ENCODE measurements around the gene PON3. TPM values are rescaled to one million over a fixed set of nuclear protein-coding genes. Genes with fewer than 3 reads are reported as not detected.

Gene PON3
- total RNA-seq, 1 experiment from 2014 or later, result not detected

DNA sequence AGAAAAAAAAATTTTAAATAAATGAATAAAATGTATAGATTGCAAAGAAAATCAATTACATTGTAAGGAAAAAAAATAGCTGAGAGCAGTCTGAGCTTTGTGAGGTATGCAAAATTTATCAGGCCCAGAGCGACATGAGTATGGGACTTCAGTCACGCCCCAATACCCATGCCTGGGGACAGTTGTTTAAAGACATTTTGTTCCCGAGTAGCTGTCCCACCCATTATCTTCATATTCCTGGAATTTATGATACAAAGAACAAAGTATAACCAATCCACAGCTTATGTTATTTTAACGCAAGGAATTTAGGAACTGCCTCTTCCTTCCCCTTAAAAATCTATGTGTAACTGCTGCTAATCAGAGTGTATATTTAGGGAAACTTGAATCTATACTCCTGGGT is 40.2 kb upstream of the PON3 start:
- Mint-ChIP-seq H3K27ac (no peak overlapping the region), H3K4me3 (no peak overlapping the region), H3K9me3 (no peaks in the 10 kb centered on the region), H3K27me3 (ENCODE audit: low read depth) (peaks cover 1% of the 10 kb centered on the region; the same call in 1 of the 2 replicates), H3K36me3 (ENCODE audit: insufficient read depth in 1 of 3, low read depth in 3 of 3) (peaks cover 0 to 5% (median 4%) of the 10 kb centered on the region in 3 experiments; a peak in 4 of 7 replicates), H3K4me1 (peaks cover 2 to 10% of the 10 kb centered on the region in 2 experiments; a peak in 3 of 4 replicates)
- Histone ChIP-seq H3K9me3 (ENCODE audit: control insufficient read depth, low read depth, low read length) (no peaks in the 10 kb centered on the region), H2AK5ac (ENCODE audit: insufficient read length, low read length) (no peak overlapping the region), H2BK120ac (ENCODE audit: low read depth, low read length, poor library complexity, severe bottlenecking) (no peak overlapping the region), H2BK12ac (ENCODE audit: insufficient read length, low read depth, low read length) (no peak overlapping the region), H3K27ac (ENCODE audit: insufficient read length, low read depth, low read length) (no peak overlapping the region), H3K27me3 (ENCODE audit: insufficient read depth, low read length) (no peaks in the 10 kb centered on the region), H3K9ac (ENCODE audit: extremely low read depth, insufficient read length, low read length) (no peak overlapping the region), H3T11ph (ENCODE audit: low read length) (no peak overlapping the region), H3K14ac (ENCODE audit: insufficient read depth, low read length) (no peak overlapping the region), H3K23ac (ENCODE audit: insufficient read length, low read depth, low read length) (no peak overlapping the region), H4K20me1 (ENCODE audit: control insufficient read depth, insufficient read depth, insufficient read length) (no peaks in the 10 kb centered on the region), H3K79me2 (ENCODE audit: insufficient read depth, low read length) (no peaks in the 10 kb centered on the region), H3K23me2 (ENCODE audit: insufficient read length, low read depth, low read length, poor library complexity, severe bottlenecking) (peaks cover 2% of the 10 kb centered on the region), H2BK5ac (ENCODE audit: insufficient read length, low read length) (no peak overlapping the region), H3K4ac (ENCODE audit: low read depth, low read length) (no peak overlapping the region), H4K5ac (ENCODE audit: insufficient read length, low read depth, low read length) (no peak overlapping the region), H4K91ac (ENCODE audit: insufficient read length, low read depth, low read length) (no peak overlapping the region), H3K18ac (ENCODE audit: insufficient read length, low read depth, low read length) (no peak overlapping the region), H3K4me1 (ENCODE audit: insufficient read depth, low read length) (no peaks in the 10 kb centered on the region), H4K8ac (replicated peaks; ENCODE audit: insufficient read length, low read depth, low read length) (no peak overlapping the region), H3K56ac (ENCODE audit: insufficient read length, low read depth, low read length) (no peak overlapping the region), H2BK20ac (ENCODE audit: low read depth, low read length, poor library complexity, severe bottlenecking) (no peak overlapping the region), H2AFZ (ENCODE audit: low read length) (no peak overlapping the region), H3K79me1 (ENCODE audit: insufficient read depth, low read depth, low read length, poor library complexity, severe bottlenecking) (no peaks in the 10 kb centered on the region), H2BK15ac (ENCODE audit: low read depth, low read length) (no peak overlapping the region), H3K4me2 (ENCODE audit: insufficient read depth, insufficient read length, low read length) (no peak overlapping the region)
- WGBS (ENCODE audit: extremely low coverage, insufficient read length, low lambda C conversion rate), result no CpG with 5 or more reads among the region's 4 CpGs
- no peak for DNase-seq
- TF ChIP-seq, protein P1, sequence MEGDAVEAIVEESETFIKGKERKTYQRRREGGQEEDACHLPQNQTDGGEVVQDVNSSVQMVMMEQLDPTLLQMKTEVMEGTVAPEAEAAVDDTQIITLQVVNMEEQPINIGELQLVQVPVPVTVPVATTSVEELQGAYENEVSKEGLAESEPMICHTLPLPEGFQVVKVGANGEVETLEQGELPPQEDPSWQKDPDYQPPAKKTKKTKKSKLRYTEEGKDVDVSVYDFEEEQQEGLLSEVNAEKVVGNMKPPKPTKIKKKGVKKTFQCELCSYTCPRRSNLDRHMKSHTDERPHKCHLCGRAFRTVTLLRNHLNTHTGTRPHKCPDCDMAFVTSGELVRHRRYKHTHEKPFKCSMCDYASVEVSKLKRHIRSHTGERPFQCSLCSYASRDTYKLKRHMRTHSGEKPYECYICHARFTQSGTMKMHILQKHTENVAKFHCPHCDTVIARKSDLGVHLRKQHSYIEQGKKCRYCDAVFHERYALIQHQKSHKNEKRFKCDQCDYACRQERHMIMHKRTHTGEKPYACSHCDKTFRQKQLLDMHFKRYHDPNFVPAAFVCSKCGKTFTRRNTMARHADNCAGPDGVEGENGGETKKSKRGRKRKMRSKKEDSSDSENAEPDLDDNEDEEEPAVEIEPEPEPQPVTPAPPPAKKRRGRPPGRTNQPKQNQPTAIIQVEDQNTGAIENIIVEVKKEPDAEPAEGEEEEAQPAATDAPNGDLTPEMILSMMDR (conservative IDR thresholded peaks at IDR 0.05), result no peak
